ENCODE data around the gene CCT5. TPM values are rescaled to one million over a fixed set of nuclear protein-coding genes. Genes with fewer than 3 reads are reported as not detected.

Gene CCT5
- total RNA-seq, 1 donor from 2014 or later = 542 TPM

DNA sequence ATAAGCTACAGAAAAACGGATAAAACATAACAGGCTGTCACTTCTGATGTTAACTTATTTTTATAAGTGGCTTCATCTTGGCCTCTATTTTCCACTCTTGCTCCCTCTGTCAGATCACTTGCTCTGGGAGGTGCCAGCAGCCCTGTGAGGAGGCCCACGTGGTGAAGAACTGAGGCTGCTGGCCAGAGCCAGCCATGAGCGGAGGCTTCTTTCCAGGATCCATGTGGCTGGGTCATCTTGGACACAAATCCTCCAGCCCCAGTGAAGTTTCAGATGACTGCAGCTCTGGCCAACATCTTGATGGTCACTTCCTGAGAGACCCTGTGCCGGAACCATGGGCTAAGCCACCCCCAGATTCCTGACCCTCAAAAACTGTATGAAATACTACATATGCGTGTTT lies 65.1 kb downstream of the CCT5 start:
- FAIRE-seq (no peak), DNase-seq (ENCODE audit: low read depth) (no peak)
- Histone ChIP-seq H3K4me3 (ENCODE audit: low read depth, low read length) (no peak overlapping the region), H3K27me3 (ENCODE audit: control insufficient read depth, insufficient read depth, low read length) (no peaks in the 10 kb centered on the region), H3K36me3 (ENCODE audit: control insufficient read depth, insufficient read depth, low read length) (no peaks in the 10 kb centered on the region)
- TF ChIP-seq, protein P1, sequence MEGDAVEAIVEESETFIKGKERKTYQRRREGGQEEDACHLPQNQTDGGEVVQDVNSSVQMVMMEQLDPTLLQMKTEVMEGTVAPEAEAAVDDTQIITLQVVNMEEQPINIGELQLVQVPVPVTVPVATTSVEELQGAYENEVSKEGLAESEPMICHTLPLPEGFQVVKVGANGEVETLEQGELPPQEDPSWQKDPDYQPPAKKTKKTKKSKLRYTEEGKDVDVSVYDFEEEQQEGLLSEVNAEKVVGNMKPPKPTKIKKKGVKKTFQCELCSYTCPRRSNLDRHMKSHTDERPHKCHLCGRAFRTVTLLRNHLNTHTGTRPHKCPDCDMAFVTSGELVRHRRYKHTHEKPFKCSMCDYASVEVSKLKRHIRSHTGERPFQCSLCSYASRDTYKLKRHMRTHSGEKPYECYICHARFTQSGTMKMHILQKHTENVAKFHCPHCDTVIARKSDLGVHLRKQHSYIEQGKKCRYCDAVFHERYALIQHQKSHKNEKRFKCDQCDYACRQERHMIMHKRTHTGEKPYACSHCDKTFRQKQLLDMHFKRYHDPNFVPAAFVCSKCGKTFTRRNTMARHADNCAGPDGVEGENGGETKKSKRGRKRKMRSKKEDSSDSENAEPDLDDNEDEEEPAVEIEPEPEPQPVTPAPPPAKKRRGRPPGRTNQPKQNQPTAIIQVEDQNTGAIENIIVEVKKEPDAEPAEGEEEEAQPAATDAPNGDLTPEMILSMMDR (IDR thresholded peaks at IDR 0.05; ENCODE audit: insufficient read depth, low read length, severe bottlenecking) = no peak

Other genes starting within 250 kb of the CCT5 start
- gene ATPSCKMT, start 392 bp upstream of the CCT5 start, total RNA-seq = 17.8 and 20.3 TPM in 2 replicates
- 0.51 and 6.1 TPM in 2 replicates for gene CMBL, start 57.6 kb downstream of the CCT5 start, total RNA-seq
- gene MARCHF6, start 103.4 kb downstream of the CCT5 start, total RNA-seq = 62.7 and 65.0 TPM in 2 replicates
- gene ROPN1L, start 191.6 kb downstream of the CCT5 start, total RNA-seq = 0.13 TPM in 1 of 2 replicates, not detected in the other

All from bronchial epithelial cell (primary cell).